Coronary artery (tissue), 2 donors: ENCODE measurements around the gene ABCC1.

ENCODE experiments used
- DNase-seq: peaks from one replicate; pipeline ENCODE4 v3.0.0-alpha.2; 2017; ENCODE audit warnings: low spot score
- H3K27ac ChIP-seq, 2 donors: fragments of 200-600 bp; sonication (generic); one replicate each; pipeline ENCODE4 v1.5.1; 2016 to 2019
- H3K4me3 ChIP-seq: fragments of 200-600 bp; sonication (generic); 2 replicates; pipeline ENCODE4 v1.5.1; 2016; ENCODE audit warnings: mild to moderate bottlenecking, moderate library complexity
- TF ChIP-seq, protein P1 (sequence below): fragments of 200-600 bp; sonication (generic); IDR thresholded peaks from one replicate; pipeline ENCODE4 v1.5.1; 2019; ENCODE audit warnings: antibody characterized with exemption

ABCC1 gene

DNA sequence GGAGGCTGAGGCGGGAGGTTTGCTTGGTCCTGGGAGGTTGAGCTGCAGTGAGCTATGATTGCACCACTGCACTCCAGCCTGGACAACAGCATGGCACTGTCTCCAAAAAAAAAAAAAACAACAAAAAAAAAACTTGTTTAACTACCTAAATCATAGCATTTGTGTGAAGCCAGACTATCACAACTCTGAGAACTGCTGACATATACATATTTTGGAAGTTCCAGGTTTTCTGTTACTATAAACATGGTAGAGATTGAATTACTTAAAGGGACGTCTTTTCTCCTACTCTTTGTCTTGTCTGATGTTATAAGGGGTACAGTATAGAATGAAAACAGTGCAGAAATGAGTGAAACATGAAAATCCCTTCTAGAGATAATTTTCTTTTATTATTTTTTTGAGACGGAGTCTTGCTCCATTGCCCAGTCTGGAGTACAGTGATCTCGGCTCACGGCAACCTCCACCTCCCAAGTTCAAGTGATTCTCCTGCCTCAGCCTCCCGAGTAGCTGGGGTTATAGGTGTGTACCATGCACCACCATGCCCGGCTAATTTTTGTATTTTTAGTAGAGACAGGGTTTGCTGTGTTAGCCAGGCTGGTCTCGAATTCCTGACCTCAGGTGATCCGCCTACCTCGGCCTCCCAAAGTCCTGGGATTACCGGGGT is 18.4 kb downstream of the ABCC1 start:
- TF ChIP-seq, protein P1, sequence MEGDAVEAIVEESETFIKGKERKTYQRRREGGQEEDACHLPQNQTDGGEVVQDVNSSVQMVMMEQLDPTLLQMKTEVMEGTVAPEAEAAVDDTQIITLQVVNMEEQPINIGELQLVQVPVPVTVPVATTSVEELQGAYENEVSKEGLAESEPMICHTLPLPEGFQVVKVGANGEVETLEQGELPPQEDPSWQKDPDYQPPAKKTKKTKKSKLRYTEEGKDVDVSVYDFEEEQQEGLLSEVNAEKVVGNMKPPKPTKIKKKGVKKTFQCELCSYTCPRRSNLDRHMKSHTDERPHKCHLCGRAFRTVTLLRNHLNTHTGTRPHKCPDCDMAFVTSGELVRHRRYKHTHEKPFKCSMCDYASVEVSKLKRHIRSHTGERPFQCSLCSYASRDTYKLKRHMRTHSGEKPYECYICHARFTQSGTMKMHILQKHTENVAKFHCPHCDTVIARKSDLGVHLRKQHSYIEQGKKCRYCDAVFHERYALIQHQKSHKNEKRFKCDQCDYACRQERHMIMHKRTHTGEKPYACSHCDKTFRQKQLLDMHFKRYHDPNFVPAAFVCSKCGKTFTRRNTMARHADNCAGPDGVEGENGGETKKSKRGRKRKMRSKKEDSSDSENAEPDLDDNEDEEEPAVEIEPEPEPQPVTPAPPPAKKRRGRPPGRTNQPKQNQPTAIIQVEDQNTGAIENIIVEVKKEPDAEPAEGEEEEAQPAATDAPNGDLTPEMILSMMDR = no peak
- H3K4me3 ChIP-seq = no peak overlapping the region
- no peak for DNase-seq
- no peak overlapping the region for H3K27ac ChIP-seq

DNA sequence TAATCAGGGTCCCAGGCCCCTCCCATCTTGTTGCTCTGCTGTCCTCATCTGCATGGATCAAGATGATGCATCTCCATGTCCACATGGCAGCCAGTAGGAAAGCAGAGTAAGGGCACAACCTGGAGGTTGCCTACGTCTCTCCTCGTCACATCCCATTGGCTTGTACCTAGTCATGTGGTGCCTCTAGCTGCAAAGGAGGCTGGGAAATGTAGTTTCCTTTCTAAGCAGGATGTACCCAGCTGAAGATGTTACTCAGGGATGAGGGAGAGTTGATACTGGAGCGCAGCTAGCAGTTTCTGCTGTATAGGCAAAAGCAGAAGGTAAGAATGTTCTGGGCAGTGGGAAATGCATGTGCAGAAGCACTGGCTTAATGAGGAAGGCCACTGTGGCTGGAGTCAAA is 20.8 kb downstream of the ABCC1 start:
- no peak for DNase-seq

DNA sequence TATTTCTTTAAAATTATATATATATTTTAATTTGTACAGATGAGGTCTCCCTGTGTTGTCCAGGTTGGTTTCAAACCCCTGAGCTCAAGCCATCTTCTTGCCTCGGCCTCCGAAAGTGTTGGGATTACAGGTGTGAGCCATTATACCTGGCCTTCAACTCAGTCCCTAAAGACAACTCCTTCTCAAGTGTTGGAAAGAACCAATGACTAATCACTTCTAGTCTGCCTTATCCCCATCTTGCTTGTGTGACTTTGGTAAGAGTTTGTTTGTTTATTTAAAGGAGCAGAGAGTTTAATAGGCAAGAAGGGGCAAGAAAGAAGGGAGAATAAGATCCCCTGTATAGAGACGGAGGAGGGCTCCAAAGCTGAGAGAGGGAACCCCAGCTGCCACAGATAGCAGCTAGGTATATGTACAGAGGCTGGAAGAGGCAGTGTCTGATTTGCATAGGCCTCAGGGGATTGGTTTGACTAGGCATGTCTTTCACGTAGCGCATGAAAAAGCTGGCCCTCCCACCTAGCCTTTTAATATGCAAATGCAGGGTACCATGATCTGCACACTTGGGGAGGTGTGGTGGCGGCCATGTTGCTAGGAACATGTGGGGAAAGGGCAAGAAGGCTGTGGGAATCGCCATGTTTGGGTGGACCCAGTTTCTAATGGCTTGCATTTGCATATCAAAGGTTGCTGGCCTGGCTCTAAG is 21.5 kb downstream of the ABCC1 start:
- Histone ChIP-seq H3K4me3 (no peak overlapping the region), H3K27ac (no peak overlapping the region)
- DNase-seq = no peak
- TF ChIP-seq, protein P1 = no peak

More for the DNA sequence above, 20.8 kb downstream of the ABCC1 start:
- TF ChIP-seq, protein P1 = no peak
- Histone ChIP-seq H3K27ac (no peak overlapping the region), H3K4me3 (no peak overlapping the region)

DNA sequence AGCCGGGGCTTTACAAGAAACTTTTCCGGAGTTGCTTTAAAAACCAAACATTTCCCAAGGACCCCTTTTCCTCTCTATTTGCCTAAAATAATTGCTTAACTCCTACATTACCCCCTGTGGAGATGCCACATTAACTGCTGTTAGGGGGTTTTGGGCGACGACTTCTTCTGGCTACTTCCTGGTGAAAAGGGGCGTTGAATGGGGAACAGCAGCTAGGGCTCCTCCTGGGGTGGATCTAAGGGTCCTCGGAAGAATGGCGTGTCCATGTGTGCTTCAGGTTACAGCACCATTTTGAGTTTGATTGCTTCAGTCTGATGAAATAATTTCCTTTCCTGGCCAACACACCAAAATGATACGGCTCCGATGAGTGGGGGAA is 22.0 kb downstream of the ABCC1 start:
- Histone ChIP-seq H3K4me3 (no peak overlapping the region), H3K27ac (no peak overlapping the region)
- no peak for DNase-seq
- TF ChIP-seq, protein P1 = no peak

DNA sequence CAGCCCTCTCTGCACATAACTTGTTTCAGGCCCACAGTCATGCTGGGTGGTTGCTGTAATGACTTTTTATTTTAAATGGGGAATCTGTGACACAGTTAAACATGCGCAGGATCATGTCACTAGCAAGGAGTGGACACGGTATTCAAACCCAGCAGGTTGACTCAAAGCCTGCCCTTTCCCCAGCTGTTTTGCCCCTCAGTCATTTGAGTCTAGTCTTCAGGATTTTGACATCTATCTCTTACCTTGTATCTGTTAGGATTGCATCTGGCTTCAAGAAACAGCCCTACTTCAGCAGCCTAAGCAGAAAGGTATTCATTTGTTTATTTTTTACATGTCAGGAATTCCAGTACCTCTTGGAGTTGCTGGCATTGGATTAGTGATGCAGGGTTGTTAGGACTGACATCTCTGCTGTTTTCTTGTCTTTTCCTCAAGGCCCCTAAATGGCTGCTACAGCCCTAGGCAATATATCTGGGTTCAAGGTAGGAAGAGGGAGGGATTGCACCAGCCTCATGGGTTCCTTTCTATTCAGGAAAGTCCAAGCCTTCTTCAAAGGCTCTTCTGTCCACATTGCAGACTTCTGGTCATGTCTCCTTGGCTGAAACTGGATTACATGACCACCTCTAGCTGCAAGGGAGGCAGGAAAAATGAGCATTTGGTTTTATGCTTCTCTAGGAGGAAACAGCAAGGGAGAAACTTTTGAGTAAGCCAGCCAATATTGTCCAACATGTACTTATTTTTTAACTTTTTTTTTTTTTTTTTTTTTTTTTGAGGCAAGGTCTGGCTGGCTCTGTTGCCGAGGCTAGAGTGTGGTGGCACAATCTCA is 22.8 kb downstream of the ABCC1 start:
- no peak for DNase-seq
- TF ChIP-seq, protein P1 = no peak
- Histone ChIP-seq H3K27ac (no peak overlapping the region), H3K4me3 (no peak overlapping the region)

DNA sequence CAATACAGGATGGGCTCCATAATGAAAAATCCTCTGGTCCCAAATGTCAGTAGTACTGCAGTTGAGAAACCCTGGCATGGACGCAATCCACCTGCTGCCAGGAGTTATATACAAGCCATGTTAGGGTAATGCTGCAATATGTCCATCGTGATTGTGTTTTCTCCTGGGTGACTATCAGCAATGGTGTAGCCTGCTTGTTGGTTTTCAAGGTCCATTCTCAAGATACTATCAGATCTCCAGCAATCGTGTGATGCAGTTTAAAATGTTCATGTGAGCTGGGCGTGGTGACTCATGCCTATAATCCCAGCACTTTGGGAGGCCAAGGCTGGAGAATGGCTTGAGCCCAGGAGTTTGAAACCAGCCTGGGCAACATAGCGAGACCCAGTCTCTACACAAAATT is 24.0 kb downstream of the ABCC1 start:
- Histone ChIP-seq H3K4me3 (no peak overlapping the region), H3K27ac (peak overlapping the region; percentile 2 to 82)
- no peak for DNase-seq
- TF ChIP-seq, protein P1 = no peak
